ENCODE measurements around the gene OGDHL. TPM values are rescaled to one million over a fixed set of nuclear protein-coding genes. Genes with fewer than 3 reads are reported as not detected.

Gene OGDHL
- total RNA-seq, 4 donors from 2014 or later, result 0.62 to 1.8 (median 1.2) TPM

DNA sequence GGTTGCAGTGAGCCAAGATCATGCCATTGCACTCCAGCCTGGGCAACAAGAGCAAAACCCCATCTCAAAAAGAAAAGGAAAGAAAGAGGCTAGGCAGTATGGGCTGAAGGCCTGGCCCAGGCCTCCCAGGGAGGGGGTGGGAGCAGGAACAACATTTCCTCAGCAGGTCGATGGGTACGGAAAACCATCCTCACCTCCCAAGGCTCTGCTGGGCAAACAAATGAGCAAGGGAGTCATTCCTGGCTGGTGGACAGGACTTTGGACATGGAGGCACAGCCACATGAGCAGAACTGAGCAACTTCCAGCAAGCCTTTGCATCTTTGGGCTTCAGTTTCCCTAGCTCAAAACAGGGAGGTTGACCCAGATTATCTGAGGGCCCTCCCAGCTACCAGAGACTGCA, 13.0 kb downstream of the OGDHL start:
- H3K27me3 ChIP-seq, result peaks cover 10% of the 10 kb centered on the region
- H3K36me3 ChIP-seq, result no peaks in the 10 kb centered on the region
- H3K9me3 ChIP-seq, result no peaks in the 10 kb centered on the region
- WGBS, 2 donors (ENCODE audit: low coverage in 1 of 2), result 82% methylated on average over 2 of the region's 2 CpGs; no CpG with 5 or more reads in 1 of the 2 donors
- H3K4me3 ChIP-seq, result no peak overlapping the region
- no peaks in the 10 kb centered on the region for H3K4me1 ChIP-seq
- no peak for ATAC-seq
- TF ChIP-seq, protein P1, sequence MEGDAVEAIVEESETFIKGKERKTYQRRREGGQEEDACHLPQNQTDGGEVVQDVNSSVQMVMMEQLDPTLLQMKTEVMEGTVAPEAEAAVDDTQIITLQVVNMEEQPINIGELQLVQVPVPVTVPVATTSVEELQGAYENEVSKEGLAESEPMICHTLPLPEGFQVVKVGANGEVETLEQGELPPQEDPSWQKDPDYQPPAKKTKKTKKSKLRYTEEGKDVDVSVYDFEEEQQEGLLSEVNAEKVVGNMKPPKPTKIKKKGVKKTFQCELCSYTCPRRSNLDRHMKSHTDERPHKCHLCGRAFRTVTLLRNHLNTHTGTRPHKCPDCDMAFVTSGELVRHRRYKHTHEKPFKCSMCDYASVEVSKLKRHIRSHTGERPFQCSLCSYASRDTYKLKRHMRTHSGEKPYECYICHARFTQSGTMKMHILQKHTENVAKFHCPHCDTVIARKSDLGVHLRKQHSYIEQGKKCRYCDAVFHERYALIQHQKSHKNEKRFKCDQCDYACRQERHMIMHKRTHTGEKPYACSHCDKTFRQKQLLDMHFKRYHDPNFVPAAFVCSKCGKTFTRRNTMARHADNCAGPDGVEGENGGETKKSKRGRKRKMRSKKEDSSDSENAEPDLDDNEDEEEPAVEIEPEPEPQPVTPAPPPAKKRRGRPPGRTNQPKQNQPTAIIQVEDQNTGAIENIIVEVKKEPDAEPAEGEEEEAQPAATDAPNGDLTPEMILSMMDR (IDR thresholded peaks at IDR 0.05), result no peak
- no peak for TF ChIP-seq EP300 (IDR thresholded peaks at IDR 0.05)
- TF ChIP-seq POLR2A (IDR thresholded peaks at IDR 0.05), result no peak
- no peak for TF ChIP-seq POLR2AphosphoS5 (IDR thresholded peaks at IDR 0.05)
- H3K27ac ChIP-seq, result no peak overlapping the region

DNA sequence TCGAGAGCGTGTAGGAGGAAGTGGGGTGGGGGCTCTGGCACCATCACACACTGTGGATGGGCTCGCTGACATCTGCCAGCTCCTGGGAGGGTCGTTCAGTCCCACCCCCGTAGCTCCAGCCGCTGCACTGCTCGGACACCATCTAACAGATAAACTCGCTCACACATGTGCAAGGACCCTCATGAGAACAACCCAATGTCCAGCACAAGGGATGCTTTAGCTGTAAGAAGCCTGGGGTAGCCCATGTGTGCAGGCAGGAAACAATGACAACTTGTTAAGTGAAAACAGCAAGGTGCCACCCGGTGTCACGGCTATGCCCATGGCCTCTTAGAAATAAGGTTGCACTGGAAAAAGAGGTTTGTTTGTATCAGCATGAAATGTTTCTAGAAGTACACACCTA, 14.1 kb downstream of the OGDHL start:
- Histone ChIP-seq H3K4me1 (no peaks in the 10 kb centered on the region), H3K27me3 (peaks cover 10% of the 10 kb centered on the region), H3K9me3 (no peaks in the 10 kb centered on the region), H3K36me3 (no peaks in the 10 kb centered on the region), H3K27ac (no peak overlapping the region), H3K4me3 (no peak overlapping the region)
- no peak for ATAC-seq
- 66% methylated on average over 6 to 9 of the region's 10 CpGs for WGBS, 2 donors (ENCODE audit: low coverage in 1 of 2)
- TF ChIP-seq EP300 (IDR thresholded peaks at IDR 0.05) (no peak), POLR2A (IDR thresholded peaks at IDR 0.05) (no peak), POLR2AphosphoS5 (IDR thresholded peaks at IDR 0.05) (no peak)
- TF ChIP-seq, protein P1 (IDR thresholded peaks at IDR 0.05), result no peak

DNA sequence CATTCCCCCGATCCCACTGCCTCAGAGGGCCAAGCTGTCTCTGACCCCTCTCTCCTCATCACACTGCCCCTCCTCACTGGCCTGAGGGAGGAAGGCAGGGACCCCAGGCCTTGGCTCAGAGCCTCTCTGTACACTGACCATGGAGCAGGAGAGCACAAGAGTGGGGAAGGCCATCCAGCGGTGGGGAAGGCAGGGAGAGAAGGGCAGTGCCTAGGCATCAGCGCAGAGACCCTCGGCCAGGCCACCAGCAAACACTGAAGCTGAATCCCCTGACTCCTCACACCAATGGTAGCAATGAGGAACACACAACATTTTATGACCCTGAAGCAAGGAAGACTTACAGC, 14.8 kb downstream of the OGDHL start:
- WGBS, 2 donors (ENCODE audit: low coverage in 1 of 2), result 80% methylated on average over 1 of the region's 4 CpGs; no CpG with 5 or more reads in 1 of the 2 donors
- Histone ChIP-seq H3K36me3 (no peaks in the 10 kb centered on the region), H3K4me1 (no peaks in the 10 kb centered on the region), H3K4me3 (no peak overlapping the region), H3K27me3 (peaks cover 10% of the 10 kb centered on the region), H3K27ac (no peak overlapping the region), H3K9me3 (no peaks in the 10 kb centered on the region)
- ATAC-seq, result no peak
- TF ChIP-seq POLR2AphosphoS5 (IDR thresholded peaks at IDR 0.05), result no peak
- no peak for TF ChIP-seq EP300 (IDR thresholded peaks at IDR 0.05)
- no peak for TF ChIP-seq POLR2A (IDR thresholded peaks at IDR 0.05)
- TF ChIP-seq, protein P1 (IDR thresholded peaks at IDR 0.05), result no peak

DNA sequence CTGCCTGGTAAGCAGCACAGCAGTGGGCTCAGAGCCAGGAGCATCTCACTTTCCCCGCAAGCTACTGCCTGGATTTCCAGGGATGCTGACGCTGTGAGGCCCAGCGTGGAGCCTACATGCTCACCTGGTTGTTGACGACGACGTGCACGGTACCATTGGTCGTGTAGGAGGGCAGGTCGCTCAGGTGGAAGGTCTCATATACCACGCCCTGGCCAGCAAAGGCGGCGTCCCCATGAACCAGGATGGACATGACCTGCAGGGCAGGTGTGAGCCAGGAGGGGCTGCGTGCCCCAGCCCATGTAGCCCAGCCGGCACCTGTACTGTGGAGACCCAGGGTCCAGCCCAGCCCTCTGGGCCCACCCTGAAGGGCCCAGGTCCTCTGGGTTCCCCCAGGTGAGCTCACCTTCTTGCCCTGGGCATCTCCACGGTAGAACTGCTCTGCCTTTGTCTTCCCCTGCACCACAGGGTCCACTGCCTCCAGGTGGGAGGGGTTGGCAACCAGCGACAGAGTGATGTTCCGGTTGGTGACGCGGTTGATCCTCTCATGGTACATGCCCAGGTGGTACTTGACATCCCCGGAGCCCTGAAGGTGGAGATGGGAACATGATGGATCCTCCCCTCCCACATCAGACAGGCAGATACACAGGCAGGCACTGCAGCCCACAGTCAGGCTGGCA, 15.4 kb downstream of the OGDHL start:
- TF ChIP-seq EP300 (IDR thresholded peaks at IDR 0.05), result no peak
- TF ChIP-seq POLR2A (IDR thresholded peaks at IDR 0.05), result no peak
- ATAC-seq, result no peak
- Histone ChIP-seq H3K27me3 (peaks cover 6% of the 10 kb centered on the region), H3K27ac (no peak overlapping the region), H3K9me3 (no peaks in the 10 kb centered on the region), H3K4me1 (no peaks in the 10 kb centered on the region), H3K4me3 (no peak overlapping the region), H3K36me3 (no peaks in the 10 kb centered on the region)
- 100% methylated on average over 1 to 5 of the region's 20 CpGs for WGBS, 2 donors (ENCODE audit: low coverage in 1 of 2)

DNA sequence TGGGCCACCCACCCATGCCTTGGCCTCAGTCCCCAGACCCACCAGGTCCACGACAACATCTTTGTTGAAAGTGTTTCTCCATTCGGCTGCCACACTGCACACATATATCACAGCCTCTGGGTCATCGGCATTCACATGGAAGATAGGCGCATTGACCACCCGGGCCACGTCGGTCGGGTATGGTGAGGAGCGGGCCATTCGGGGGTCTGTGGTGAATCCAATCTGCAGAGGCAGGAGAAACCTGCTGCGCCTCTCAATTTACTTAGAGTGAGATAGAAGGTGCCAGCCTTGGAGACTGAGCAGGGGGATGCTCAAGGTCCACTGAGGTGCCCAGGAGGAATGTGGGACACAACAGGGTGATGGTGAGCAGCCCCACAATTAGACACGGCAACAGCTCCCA, 16.4 kb downstream of the OGDHL start:
- no peak overlapping the region for H3K27ac ChIP-seq
- WGBS, 2 donors (ENCODE audit: low coverage in 1 of 2), result 94 to 100% methylated on average over 1 to 6 of the region's 12 CpGs
- H3K9me3 ChIP-seq, result no peaks in the 10 kb centered on the region
- no peak for ATAC-seq
- no peaks in the 10 kb centered on the region for H3K4me1 ChIP-seq
- H3K27me3 ChIP-seq, result no peaks in the 10 kb centered on the region
- no peak for TF ChIP-seq EP300 (IDR thresholded peaks at IDR 0.05)
- no peak for TF ChIP-seq POLR2AphosphoS5 (IDR thresholded peaks at IDR 0.05)
- H3K36me3 ChIP-seq, result no peaks in the 10 kb centered on the region
- H3K4me3 ChIP-seq, result no peak overlapping the region

DNA sequence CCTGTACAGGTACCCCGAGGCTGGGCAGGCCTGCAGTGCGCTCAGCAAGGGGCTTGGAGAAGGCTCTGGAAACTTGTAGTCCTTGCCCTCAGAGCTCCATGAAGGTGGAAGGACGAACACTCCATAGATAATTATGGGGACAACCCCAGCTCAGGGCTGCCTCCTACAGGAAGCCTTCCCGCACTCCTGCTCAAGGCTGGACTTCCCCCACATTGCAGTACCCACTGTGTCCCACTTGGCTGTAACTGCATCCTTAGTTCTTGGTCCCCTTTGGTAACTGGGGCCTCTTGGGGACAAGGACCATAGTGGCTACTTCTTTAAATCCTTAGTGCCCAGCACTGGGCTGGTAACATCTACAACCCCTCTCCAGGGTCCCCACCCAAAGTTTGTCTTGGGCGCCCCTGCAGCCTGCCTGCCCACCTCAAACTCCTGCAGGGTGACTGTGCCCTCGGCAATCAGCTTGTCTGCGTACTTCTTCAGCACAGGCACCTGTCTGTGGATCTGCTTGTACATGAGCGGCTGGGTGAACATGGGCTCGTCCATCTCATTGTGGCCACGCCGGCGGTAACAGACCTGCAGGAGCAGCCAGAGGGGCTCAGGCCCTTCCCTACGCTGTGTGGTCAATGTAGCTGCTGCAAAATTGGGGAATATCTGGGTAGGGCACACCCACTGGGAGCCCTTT, 17.1 kb downstream of the OGDHL start:
- 60 to 100% methylated on average over 1 of the region's 13 CpGs for WGBS, 2 donors (ENCODE audit: low coverage in 1 of 2)
- no peak for ATAC-seq
- Histone ChIP-seq H3K36me3 (no peaks in the 10 kb centered on the region), H3K4me3 (no peak overlapping the region), H3K4me1 (no peaks in the 10 kb centered on the region), H3K9me3 (no peaks in the 10 kb centered on the region), H3K27ac (no peak overlapping the region), H3K27me3 (no peaks in the 10 kb centered on the region)
- TF ChIP-seq POLR2A (IDR thresholded peaks at IDR 0.05) (no peak), POLR2AphosphoS5 (IDR thresholded peaks at IDR 0.05) (no peak), EP300 (IDR thresholded peaks at IDR 0.05) (no peak)
- TF ChIP-seq, protein P1 (IDR thresholded peaks at IDR 0.05), result no peak

All from gastroesophageal sphincter (tissue), 4 donors.